Glutamatergic neuron (in vitro differentiated cells): ENCODE data around the gene SIN3B. TPM values are rescaled to one million over a fixed set of nuclear protein-coding genes. Genes with fewer than 3 reads are reported as not detected.

ENCODE experiments used
- DNase-seq: peaks from one replicate; pipeline ENCODE4 v3.0.0; 2022
- H3K27ac Mint-ChIP-seq: one replicate; pipeline ENCODE4 v1.8.0; 2020; ENCODE audit warnings: mild to moderate bottlenecking, mixed read lengths, inconsistent platforms; ENCODE audit not compliant: unreplicated experiment
- H3K27me3 Mint-ChIP-seq: one replicate; pipeline ENCODE4 v1.8.0; 2020; ENCODE audit warnings: mild to moderate bottlenecking, moderate library complexity, mixed read lengths, inconsistent platforms; ENCODE audit not compliant: unreplicated experiment
- H3K36me3 Mint-ChIP-seq: one replicate; pipeline ENCODE4 v1.8.0; 2020; ENCODE audit warnings: mild to moderate bottlenecking, mixed read lengths, inconsistent platforms; ENCODE audit not compliant: unreplicated experiment
- H3K4me1 Mint-ChIP-seq: one replicate; pipeline ENCODE4 v1.8.0; 2020; ENCODE audit warnings: mild to moderate bottlenecking, low read depth, mixed read lengths, inconsistent platforms; ENCODE audit not compliant: unreplicated experiment
- H3K4me3 Mint-ChIP-seq: one replicate; pipeline ENCODE4 v1.8.0; 2020; ENCODE audit warnings: mild to moderate bottlenecking, mixed read lengths, inconsistent platforms; ENCODE audit not compliant: unreplicated experiment
- H3K9me3 Mint-ChIP-seq: one replicate; pipeline ENCODE4 v1.8.0; 2020; ENCODE audit warnings: mild to moderate bottlenecking, moderate library complexity, mixed read lengths, inconsistent platforms; ENCODE audit not compliant: unreplicated experiment
- total RNA-seq: library from RNA; stranded (reverse); fragmentation: NEBNext Ultra II Directional; extraction: Animal tissue kit (Norgen Biotek cat#: 25700); gene quantifications from one replicate; pipeline ENCODE4 v1.2.1, GENCODE V29; 2021; ENCODE audit not compliant: unreplicated experiment
- TF ChIP-seq, protein P1 (sequence below): fragments of 200-600 bp; sonication (generic); IDR thresholded peaks from one replicate; pipeline ENCODE4 v1.5.0; 2021; ENCODE audit not compliant: partially characterized antibody, unreplicated experiment

SIN3B gene
- total RNA-seq, 1 donor from 2014 or later, result 97.9 TPM

DNA sequence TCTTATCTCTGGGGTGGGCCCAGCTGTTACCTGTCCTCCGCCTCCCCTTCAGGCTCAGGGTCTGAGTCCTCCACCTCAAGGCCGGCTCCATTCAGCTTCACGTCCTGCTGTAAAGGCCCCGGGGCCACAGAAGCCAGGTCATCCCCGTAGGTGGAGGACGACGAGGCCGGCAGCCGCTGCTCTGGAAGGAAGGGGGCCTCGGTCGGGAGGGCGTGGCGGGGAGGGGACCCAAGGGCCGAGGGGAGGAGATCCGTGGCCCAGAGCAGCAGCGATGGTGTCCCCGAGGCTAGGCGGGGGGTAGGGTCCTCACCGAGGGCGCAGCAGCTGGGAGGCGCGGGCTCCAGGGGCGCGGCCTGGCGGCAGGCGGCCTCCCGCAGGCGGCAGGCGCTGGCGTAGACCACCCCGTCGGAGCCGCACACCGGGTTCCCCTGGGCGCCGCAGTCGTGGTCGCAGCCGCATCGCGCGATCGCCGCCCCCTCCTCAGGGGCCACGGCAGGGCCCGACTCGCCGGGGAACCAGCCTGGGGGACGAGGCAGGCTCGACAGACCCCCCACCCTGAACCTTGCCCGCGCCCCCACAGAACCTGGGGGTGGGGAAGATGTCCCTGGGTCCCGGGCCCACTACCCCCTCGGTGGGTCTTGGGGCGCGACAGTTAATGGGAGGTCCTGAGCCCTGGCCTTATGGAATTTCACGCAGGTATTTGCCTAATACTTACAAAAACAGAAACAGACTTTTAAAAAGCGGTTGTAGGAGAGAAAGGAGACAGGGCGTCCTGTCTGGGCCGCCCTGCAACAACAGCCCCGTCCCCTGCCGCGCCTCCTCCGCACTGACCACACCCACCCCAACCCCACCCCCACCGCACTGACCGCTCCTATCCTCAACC is 67.2 kb downstream of the SIN3B start:
- Mint-ChIP-seq H3K36me3 (no peaks in the 10 kb centered on the region), H3K4me3 (peak overlapping the region; percentile 83), H3K27me3 (peaks cover 10% of the 10 kb centered on the region), H3K27ac (peak overlapping the region; percentile 86), H3K9me3 (peaks cover 14% of the 10 kb centered on the region), H3K4me1 (peaks cover 24% of the 10 kb centered on the region)
- DNase-seq, result peak; percentile 71
- TF ChIP-seq, protein P1, sequence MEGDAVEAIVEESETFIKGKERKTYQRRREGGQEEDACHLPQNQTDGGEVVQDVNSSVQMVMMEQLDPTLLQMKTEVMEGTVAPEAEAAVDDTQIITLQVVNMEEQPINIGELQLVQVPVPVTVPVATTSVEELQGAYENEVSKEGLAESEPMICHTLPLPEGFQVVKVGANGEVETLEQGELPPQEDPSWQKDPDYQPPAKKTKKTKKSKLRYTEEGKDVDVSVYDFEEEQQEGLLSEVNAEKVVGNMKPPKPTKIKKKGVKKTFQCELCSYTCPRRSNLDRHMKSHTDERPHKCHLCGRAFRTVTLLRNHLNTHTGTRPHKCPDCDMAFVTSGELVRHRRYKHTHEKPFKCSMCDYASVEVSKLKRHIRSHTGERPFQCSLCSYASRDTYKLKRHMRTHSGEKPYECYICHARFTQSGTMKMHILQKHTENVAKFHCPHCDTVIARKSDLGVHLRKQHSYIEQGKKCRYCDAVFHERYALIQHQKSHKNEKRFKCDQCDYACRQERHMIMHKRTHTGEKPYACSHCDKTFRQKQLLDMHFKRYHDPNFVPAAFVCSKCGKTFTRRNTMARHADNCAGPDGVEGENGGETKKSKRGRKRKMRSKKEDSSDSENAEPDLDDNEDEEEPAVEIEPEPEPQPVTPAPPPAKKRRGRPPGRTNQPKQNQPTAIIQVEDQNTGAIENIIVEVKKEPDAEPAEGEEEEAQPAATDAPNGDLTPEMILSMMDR, result no peak

DNA sequence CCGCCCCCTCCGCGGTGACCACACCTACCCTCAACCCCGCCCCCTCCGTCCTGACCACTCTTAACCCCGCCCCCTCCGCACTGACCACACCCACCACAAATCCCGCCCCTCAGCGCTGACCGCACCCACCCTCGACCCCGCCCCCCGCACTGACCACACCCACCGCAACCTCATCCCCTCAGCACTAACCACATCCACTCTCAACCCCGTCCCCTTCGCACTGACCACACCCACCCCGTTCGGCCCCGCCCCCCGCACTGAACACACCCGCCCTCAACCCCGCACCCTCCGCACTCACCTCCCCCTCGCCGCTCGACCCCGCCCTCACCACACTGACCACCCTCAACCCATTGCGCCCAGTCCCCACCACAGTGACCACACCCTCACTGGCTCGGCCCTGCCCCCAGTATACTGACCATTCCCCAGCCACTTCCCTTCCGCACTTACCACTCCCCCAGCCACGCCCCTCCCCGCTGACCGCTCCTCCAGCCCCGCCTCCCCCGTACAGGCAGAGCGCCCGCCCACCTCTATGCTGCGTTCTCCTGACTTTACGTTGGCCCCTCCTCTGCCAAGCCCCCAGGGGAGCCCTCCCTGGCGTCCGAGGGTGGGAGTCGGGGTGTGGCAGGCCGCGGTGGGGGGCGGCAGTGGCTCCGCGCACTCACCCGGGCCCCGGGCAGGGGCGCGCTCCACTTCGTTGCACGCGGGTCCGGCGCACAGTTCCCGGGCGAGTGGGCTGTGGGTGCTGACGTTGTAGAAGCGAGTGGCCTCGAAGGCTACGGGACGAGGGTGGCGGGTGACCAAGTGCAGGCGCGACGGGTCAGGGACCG is 68.0 kb downstream of the SIN3B start:
- Mint-ChIP-seq H3K36me3 (no peaks in the 10 kb centered on the region), H3K4me3 (peak overlapping the region; percentile 38), H3K9me3 (peaks cover 14% of the 10 kb centered on the region), H3K27ac (no peak overlapping the region), H3K4me1 (peaks cover 22% of the 10 kb centered on the region), H3K27me3 (peaks cover 10% of the 10 kb centered on the region)
- TF ChIP-seq, protein P1, result no peak
- DNase-seq, result peak; percentile 99

DNA sequence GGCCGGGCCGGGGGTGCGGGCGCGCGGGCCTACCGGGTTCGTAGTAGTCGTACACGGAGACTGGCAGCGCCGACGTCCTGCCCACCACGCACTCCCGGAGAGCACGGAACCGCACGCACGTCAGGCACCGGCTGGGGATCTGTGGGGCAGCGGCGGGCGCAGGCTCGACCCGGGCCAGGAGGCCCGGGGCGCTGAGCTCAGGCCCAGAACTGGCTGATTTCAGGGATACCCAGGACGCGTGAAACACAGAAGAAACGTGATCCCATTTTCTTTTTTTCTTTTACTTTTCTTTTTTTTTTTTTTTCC is 68.6 kb downstream of the SIN3B start:
- Mint-ChIP-seq H3K36me3 (no peaks in the 10 kb centered on the region), H3K4me3 (peak overlapping the region; percentile 82), H3K9me3 (peaks cover 14% of the 10 kb centered on the region), H3K27me3 (peaks cover 12% of the 10 kb centered on the region), H3K4me1 (peaks cover 17% of the 10 kb centered on the region), H3K27ac (no peak overlapping the region)
- DNase-seq, result no peak
- TF ChIP-seq, protein P1, result no peak

DNA sequence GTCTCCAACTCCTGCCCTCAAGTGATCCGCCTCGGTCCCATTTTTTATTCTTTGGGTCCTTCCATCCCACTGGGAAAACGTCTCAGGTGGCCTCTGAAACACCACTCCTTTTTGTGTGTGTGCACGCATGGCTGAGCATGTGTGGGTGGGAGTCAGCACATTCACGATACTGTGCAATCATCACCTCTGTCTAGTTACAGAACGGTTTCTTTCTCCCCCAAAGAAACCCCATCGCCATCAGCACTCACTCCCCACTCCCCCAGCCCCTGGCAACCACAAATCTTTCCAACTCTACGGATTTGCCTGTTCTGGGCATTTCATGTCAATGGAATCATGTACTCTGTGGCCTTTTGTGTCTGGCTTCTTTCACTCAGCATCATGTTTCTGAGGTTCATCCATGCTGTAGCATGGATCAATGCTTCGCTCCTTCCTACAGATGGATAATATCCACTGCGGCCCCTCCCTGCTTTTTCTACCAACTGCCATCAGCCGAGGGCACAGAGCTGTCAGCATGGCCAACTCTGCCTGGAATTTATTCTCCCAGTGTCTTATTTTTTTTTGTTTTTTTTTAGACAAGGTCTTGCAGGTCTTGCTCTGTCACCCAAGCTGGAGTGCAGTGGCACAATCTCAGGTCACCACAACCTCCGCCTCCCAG is 69.3 kb downstream of the SIN3B start:
- no peak for DNase-seq

More for the DNA sequence above, 69.3 kb downstream of the SIN3B start:
- Mint-ChIP-seq H3K27me3 (peaks cover 13% of the 10 kb centered on the region), H3K4me3 (peak overlapping the region; percentile 82), H3K36me3 (no peaks in the 10 kb centered on the region), H3K4me1 (peaks cover 14% of the 10 kb centered on the region), H3K9me3 (peaks cover 14% of the 10 kb centered on the region), H3K27ac (peak overlapping the region; percentile 73)
- TF ChIP-seq, protein P1, result no peak
